ENCODE data around the gene SFXN4. TPM values are rescaled to one million over a fixed set of nuclear protein-coding genes. Genes with fewer than 3 reads are reported as not detected.
A peak's percentile ranks its signal among the peaks of the same experiment; 100 is the strongest.
"Not testable (repeated sequence)": the region's sequence is repeated elsewhere in the genome, so short reads cannot be mapped to it uniquely, and the experiment has no call there.

Gene SFXN4
- total and polyA plus RNA-seq, 3 experiments from 2014 or later = 18.6 to 52.3 (median 48.2) TPM

DNA sequence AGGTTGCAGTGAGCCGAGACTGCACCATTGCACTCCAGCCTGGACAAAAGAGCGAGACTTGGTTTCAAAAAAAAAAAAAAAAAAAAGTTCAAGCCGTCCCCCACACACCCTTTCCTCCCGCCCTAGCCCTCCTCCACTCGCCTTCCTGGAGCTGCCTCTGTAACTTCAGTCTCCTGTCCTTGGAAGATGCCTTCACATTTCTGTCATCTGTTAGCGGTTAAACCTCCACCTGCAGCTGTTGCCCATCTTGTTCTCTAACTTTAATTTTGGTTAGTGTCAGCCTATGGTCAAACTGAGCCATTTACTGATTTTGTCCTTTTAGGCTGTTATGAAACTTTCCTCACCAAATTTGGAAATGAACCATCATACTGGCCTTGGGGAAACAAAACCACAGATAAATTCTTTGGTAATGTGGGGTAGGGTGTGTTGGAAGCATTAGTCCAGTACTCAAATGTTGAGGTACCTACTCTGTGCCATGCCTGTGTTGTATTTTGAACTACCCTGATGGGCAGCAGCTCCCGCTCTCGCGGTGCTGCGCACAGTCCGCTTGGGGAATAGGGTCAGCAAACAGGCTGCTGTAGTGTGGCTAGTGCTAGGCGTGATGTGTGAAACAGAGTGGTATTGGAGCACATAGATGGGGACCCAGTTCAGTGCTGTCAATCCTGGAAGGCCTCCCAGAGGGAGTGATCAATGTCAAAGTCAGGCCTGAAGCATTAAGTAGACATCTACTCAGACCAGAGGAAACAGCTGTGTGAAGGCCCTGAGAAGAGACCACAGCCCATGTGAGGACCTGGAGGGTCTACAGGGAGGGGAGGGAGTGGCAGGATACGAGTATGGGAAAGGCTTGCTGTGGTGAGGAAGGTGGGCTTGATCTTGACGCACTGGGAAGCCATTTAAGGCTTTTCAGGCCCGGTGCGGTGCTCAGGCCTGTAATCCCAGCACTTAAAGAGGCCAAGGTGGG is 26.9 kb downstream of the SFXN4 start:
- ChIA-PET CTCF (interaction anchor here (0.6 to 1.7 kb wide), 3 partner anchors 11 to 279 kb away, joined by 3 to 4 read pairs (median 3); no protein-coding TSS in a partner anchor), POLR2A (no interaction called here)
- DNase-seq = no peak
- Mint-ChIP-seq H3K9me3 (no peaks in the 10 kb centered on the region), H3K27me3 (no peaks in the 10 kb centered on the region), H3K4me1 (peaks cover 9 to 12% (median 9%) of the 10 kb centered on the region in 3 donors), H3K36me3 (peaks cover 3 to 48% (median 12%) of the 10 kb centered on the region in 3 donors), H3K27ac (peak overlapping the region in 4 of 8 donors; percentile 23 to 55 (median 38)), H3K4me3 (no peak overlapping the region)
- H3K4me1 ChIP-seq (ENCODE audit: insufficient read depth, low read length) = no peaks in the 10 kb centered on the region
- no peaks in the 10 kb centered on the region for H3K27me3 ChIP-seq (ENCODE audit: insufficient read depth, low read length, poor library complexity, severe bottlenecking)
- peaks cover 2% of the 10 kb centered on the region for H3K36me3 ChIP-seq (ENCODE audit: insufficient read depth, low read length)
- H3K4me3 ChIP-seq (ENCODE audit: low read length) = no peak overlapping the region
- H3K9me3 ChIP-seq (ENCODE audit: low read length) = no peaks in the 10 kb centered on the region
- no peak overlapping the region for H3K27ac ChIP-seq (ENCODE audit: low read depth, low read length)

DNA sequence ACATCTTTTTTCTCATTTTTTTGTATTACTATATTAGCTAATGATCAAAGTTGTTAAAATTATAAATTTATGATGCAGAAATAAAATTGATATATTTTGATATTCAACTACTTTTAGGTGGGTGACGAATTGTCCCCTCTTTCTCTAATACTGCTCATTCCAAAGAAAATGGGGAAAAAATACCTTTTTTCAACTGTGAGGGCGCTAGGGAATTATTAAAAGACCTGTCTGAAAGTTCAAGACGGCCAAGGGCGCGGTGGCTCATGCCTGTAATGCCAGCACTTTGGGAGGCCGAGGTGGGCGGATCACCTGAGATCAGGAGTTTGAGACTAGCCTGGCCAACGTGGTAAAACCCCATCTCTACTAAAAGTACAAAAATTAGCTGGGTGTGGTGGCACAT is 27.6 kb downstream of the SFXN4 start:
- H3K4me1 ChIP-seq (ENCODE audit: insufficient read depth, low read length); DNase-seq; H3K36me3 ChIP-seq (ENCODE audit: insufficient read depth, low read length); H3K27me3 Mint-ChIP-seq; H3K27ac Mint-ChIP-seq; H3K4me3 ChIP-seq (ENCODE audit: low read length); H3K9me3 ChIP-seq (ENCODE audit: low read length); H3K4me3 Mint-ChIP-seq; H3K27me3 ChIP-seq (ENCODE audit: insufficient read depth, low read length, poor library complexity, severe bottlenecking); H3K27ac ChIP-seq (ENCODE audit: low read depth, low read length); H3K9me3 Mint-ChIP-seq; POLR2A ChIA-PET: not testable (repeated sequence)
- CTCF ChIA-PET = interaction anchor here (0.6 kb wide), 1 partner anchor 12 kb away, joined by 3 read pairs; no protein-coding TSS in a partner anchor
- H3K36me3 Mint-ChIP-seq = peaks cover 3 to 51% (median 14%) of the 10 kb centered on the region in 3 donors
- H3K4me1 Mint-ChIP-seq = peaks cover 9 to 16% (median 15%) of the 10 kb centered on the region in 3 donors

DNA sequence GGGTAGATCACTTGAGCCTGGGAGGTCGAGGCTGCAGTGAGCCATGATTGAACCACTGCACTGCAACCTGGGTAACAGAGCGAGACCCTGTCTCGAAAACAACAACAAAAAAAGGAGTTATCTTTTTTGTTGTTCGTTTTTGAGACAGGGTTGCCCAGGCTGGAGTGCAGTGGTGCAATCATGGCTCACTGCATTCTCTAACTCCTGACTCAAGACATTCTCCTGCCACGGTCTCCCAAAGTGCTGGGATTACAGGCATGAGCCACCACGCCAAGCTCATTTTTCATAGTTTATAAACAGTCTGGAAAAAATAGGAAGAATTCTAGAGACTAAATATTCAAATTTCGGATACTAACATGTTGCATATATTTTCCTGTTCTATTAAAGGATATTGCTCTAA is 29.4 kb downstream of the SFXN4 start:
- H3K36me3 ChIP-seq (ENCODE audit: insufficient read depth, low read length) = peaks cover 10% of the 10 kb centered on the region
- POLR2A ChIA-PET = no interaction called here

DNA sequence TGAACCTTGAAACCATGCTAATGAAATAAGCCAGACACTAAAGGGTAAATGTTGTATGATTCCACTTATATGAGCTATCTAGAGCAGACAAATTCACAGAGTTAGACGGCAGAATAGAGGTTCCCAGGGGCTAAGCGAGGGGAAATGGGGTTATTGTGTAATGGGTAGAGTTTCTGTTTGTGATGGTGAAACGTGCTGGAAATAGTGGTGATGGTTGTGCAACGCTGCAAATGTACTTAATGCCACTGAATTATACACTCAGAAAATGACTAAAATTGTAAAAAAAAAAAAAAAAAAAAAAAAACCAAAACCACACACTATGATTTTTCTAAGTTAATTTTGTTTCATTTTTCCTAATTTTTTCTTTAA is 30.0 kb downstream of the SFXN4 start:
- Mint-ChIP-seq H3K9me3 (no peaks in the 10 kb centered on the region), H3K27me3 (no peaks in the 10 kb centered on the region), H3K4me1 (peaks cover 28 to 39% (median 35%) of the 10 kb centered on the region in 3 donors), H3K27ac (peak overlapping the region in 6 of 8 donors; percentile 17 to 87 (median 65)), H3K36me3 (peaks cover 3 to 60% (median 20%) of the 10 kb centered on the region in 3 donors), H3K4me3 (no peak overlapping the region)
- H3K36me3 ChIP-seq (ENCODE audit: insufficient read depth, low read length) = peaks cover 10% of the 10 kb centered on the region
- no peaks in the 10 kb centered on the region for H3K27me3 ChIP-seq (ENCODE audit: insufficient read depth, low read length, poor library complexity, severe bottlenecking)
- POLR2A ChIA-PET = no interaction called here
- no peak overlapping the region for H3K27ac ChIP-seq (ENCODE audit: low read depth, low read length)
- peaks cover 20% of the 10 kb centered on the region for H3K4me1 ChIP-seq (ENCODE audit: insufficient read depth, low read length)
- no peaks in the 10 kb centered on the region for H3K9me3 ChIP-seq (ENCODE audit: low read length)
- CTCF ChIA-PET = no interaction called here
- DNase-seq = no peak
- no peak overlapping the region for H3K4me3 ChIP-seq (ENCODE audit: low read length)

More for the DNA sequence above, 29.4 kb downstream of the SFXN4 start:
- Mint-ChIP-seq H3K4me1 (peaks cover 23 to 33% (median 29%) of the 10 kb centered on the region in 3 donors), H3K27ac (no peak overlapping the region), H3K27me3 (no peaks in the 10 kb centered on the region), H3K4me3 (no peak overlapping the region), H3K9me3 (no peaks in the 10 kb centered on the region), H3K36me3 (peaks cover 3 to 61% (median 20%) of the 10 kb centered on the region in 3 donors)
- Histone ChIP-seq H3K27ac (ENCODE audit: low read depth, low read length) (no peak overlapping the region), H3K27me3 (ENCODE audit: insufficient read depth, low read length, poor library complexity, severe bottlenecking) (no peaks in the 10 kb centered on the region), H3K9me3 (ENCODE audit: low read length) (no peaks in the 10 kb centered on the region), H3K4me3 (ENCODE audit: low read length) (no peak overlapping the region), H3K4me1 (ENCODE audit: insufficient read depth, low read length) (peaks cover 14% of the 10 kb centered on the region)
- DNase-seq = no peak
- CTCF ChIA-PET = no interaction called here

DNA sequence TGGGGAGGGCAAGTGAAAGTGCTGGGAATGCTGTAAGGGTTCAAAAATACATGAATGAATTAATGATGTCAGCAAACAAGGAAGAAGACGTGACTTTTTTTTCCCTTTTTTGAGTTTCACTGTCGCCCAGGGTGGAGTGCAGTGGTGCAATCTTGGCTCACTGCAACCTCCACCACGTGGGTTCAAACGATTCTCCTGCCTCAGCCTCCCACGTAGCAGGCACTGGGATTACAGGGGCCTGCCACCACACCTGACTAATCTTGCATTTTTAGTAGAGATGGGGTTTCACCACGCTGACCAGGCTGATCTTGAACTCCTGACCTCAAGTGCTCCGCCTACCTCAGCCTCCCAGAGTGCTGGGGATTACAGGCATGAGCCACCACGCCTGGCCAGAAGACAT is 31.6 kb downstream of the SFXN4 start:
- Histone ChIP-seq H3K36me3 (ENCODE audit: insufficient read depth, low read length) (peaks cover 10% of the 10 kb centered on the region), H3K9me3 (ENCODE audit: low read length) (no peaks in the 10 kb centered on the region), H3K27ac (ENCODE audit: low read depth, low read length) (no peak overlapping the region), H3K4me1 (ENCODE audit: insufficient read depth, low read length) (peaks cover 24% of the 10 kb centered on the region), H3K4me3 (ENCODE audit: low read length) (no peak overlapping the region), H3K27me3 (ENCODE audit: insufficient read depth, low read length, poor library complexity, severe bottlenecking) (no peaks in the 10 kb centered on the region)
- H3K27me3 Mint-ChIP-seq = no peaks in the 10 kb centered on the region
- H3K4me3 Mint-ChIP-seq = no peak overlapping the region
- H3K9me3 Mint-ChIP-seq = no peaks in the 10 kb centered on the region
- peak overlapping the region in 5 of 8 donors; percentile 17 to 90 (median 23) for H3K27ac Mint-ChIP-seq
- peaks cover 3 to 63% (median 19%) of the 10 kb centered on the region in 3 donors for H3K36me3 Mint-ChIP-seq
- CTCF ChIA-PET = no interaction called here
- POLR2A ChIA-PET = no interaction called here
- H3K4me1 Mint-ChIP-seq = peaks cover 29 to 46% (median 36%) of the 10 kb centered on the region in 3 donors
- no peak for DNase-seq

DNA sequence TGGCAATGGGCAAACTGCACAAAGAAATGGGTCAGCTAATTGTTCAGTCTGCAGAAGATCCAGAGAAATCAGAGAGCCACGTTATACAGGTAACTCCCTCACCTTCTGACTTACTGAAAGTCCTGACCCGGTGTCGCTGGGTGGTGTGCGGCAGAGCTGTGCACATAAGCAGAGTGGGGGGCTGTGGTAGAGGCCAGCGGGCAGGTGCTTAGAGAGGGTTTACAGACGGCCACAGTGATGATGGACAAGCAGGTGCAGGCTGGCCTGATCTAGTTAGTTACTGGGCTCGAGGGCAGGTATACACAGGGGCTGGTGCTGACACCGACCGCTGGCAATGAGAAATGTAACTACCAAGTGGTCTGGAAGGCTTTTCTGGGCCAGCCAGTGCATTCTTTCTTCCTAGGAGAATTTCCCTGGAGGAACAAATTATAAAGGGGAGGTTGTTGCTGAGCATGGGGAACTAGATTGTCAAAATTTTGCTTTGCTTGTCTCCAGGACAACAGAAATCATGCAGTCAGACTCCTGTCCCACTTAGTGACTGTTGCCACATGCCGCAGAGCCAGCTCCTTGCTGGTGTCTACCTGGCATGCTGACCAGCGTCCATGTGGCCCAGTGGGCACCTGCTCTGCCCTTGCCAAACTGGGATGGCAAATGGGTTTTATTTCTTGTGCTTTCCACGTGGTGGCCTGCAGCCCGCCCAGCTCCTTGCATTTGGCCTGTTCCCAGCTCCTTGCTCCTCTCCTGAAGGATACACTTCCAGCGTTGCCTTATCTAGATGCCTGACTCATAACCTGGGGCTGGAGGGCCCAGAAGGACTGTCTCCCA is 32.8 kb downstream of the SFXN4 start:
- no peaks in the 10 kb centered on the region for H3K27me3 Mint-ChIP-seq
- peaks cover 29 to 46% (median 36%) of the 10 kb centered on the region in 3 donors for H3K4me1 Mint-ChIP-seq
- no peaks in the 10 kb centered on the region for H3K9me3 ChIP-seq (ENCODE audit: low read length)
- H3K27ac ChIP-seq (ENCODE audit: low read depth, low read length) = no peak overlapping the region
- H3K4me3 Mint-ChIP-seq = peak overlapping the region in 6 of 7 donors; percentile 24 to 94 (median 92)
- H3K27me3 ChIP-seq (ENCODE audit: insufficient read depth, low read length, poor library complexity, severe bottlenecking) = no peaks in the 10 kb centered on the region
- no peak overlapping the region for H3K4me3 ChIP-seq (ENCODE audit: low read length)
- DNase-seq = no peak
- H3K4me1 ChIP-seq (ENCODE audit: insufficient read depth, low read length) = peaks cover 24% of the 10 kb centered on the region
- H3K27ac Mint-ChIP-seq = peak overlapping the region; percentile 66 to 96 (median 95)
- H3K36me3 ChIP-seq (ENCODE audit: insufficient read depth, low read length) = peaks cover 10% of the 10 kb centered on the region
- no peaks in the 10 kb centered on the region for H3K9me3 Mint-ChIP-seq
- ChIA-PET CTCF (interaction anchor here (1.2 to 2.3 kb wide), 3 partner anchors 18 to 66 kb away, joined by 3 to 7 read pairs (median 5); partner anchors contain the start of gene EIF3A), POLR2A (interaction anchor here (0.5 to 2.0 kb wide), 4 partner anchors 28 to 57 kb away, joined by 4 to 8 read pairs (median 6); partner anchors contain the start of genes DENND10 and EIF3A)
- H3K36me3 Mint-ChIP-seq = peaks cover 3 to 63% (median 21%) of the 10 kb centered on the region in 3 donors

DNA sequence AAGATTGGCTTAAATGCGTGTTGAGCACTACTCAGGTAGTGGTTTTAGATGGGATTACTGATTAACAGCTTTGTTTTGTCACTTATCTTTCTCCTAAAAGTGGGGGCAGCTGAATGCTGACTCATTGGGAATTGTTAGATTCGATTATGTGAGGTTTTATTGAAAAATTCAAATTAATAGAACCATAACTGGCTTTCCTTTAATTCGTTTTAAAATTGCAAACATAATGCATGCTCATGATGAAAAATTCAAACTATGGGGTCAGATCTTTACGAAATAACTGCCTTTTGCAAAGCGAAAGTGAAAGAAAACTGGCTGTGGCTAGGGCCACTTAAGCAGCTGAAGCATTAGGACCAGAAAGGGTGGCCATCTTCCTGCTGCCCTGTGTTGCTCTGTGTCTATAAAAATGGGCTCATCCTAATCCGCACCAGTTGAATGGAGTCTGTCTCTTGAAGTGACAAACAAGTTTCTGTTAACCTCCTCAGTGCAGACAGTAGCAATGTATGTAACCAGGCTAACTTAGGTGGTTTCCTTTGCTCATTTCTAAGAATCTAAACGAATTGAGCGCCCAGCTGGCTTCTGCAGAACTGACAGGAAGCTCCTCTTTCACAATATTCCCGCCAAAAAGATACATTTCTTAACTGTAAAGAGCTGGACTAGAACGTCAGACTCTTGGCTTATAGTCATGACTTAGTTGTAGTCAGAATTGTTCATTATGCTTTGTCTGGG is 33.8 kb downstream of the SFXN4 start:
- peak in 3 of 5 donors; percentile 2 to 41 (median 30) for DNase-seq
- H3K27me3 Mint-ChIP-seq = no peaks in the 10 kb centered on the region
- peaks cover 10% of the 10 kb centered on the region for H3K36me3 ChIP-seq (ENCODE audit: insufficient read depth, low read length)
- ChIA-PET CTCF (interaction anchor here (1.1 to 2.3 kb wide), 6 partner anchors 9 to 76 kb away, joined by 3 to 7 read pairs (median 4); partner anchors contain the start of genes EIF3A and GRK5), POLR2A (interaction anchor here (0.6 to 2.0 kb wide), 4 partner anchors 27 to 56 kb away, joined by 3 to 8 read pairs (median 6); partner anchors contain the start of genes DENND10 and EIF3A)
- no peaks in the 10 kb centered on the region for H3K9me3 ChIP-seq (ENCODE audit: low read length)
- no peaks in the 10 kb centered on the region for H3K27me3 ChIP-seq (ENCODE audit: insufficient read depth, low read length, poor library complexity, severe bottlenecking)
- H3K27ac Mint-ChIP-seq = peak overlapping the region; percentile 66 to 96 (median 95)
- H3K4me1 Mint-ChIP-seq = peaks cover 29 to 46% (median 36%) of the 10 kb centered on the region in 3 donors
- peak overlapping the region; percentile 65 for H3K4me3 ChIP-seq (ENCODE audit: low read length)
- peak overlapping the region; percentile 49 for H3K27ac ChIP-seq (ENCODE audit: low read depth, low read length)
- H3K9me3 Mint-ChIP-seq = no peaks in the 10 kb centered on the region
- peaks cover 3 to 63% (median 21%) of the 10 kb centered on the region in 3 donors for H3K36me3 Mint-ChIP-seq
- peak overlapping the region; percentile 87 to 94 (median 92) for H3K4me3 Mint-ChIP-seq
- H3K4me1 ChIP-seq (ENCODE audit: insufficient read depth, low read length) = peaks cover 24% of the 10 kb centered on the region
